C4-2B (cell line): ENCODE results near the gene CHCHD1.

Source experiments
- CTCF ChIP-seq: fragments of 450-650 bp; conservative IDR thresholded peaks from 2 replicates; pipeline ENCODE4 v1.5.1; 2017; ENCODE audit warnings: mild to moderate bottlenecking
- ZFX ChIP-seq: fragments of 450-650 bp; IDR thresholded peaks from 2 replicates; pipeline ENCODE4 v1.6.1; 2017

- no peak for TF ChIP-seq CTCF
- no peak for TF ChIP-seq ZFX
These were observed 37.2 kb upstream of the CHCHD1 start for GRCh38 chr10:73744664-73744975.
